ENCODE measurements around the gene C1QL1. TPM values are rescaled to one million over a fixed set of nuclear protein-coding genes. Genes with fewer than 3 reads are reported as not detected.

The C1QL1 gene
- polyA plus RNA-seq, 1 experiment = 1.9 TPM

GRCh38 chr17:44918006-44918405 lies 50.1 kb downstream of the C1QL1 start:
- TF ChIP-seq, protein P1, sequence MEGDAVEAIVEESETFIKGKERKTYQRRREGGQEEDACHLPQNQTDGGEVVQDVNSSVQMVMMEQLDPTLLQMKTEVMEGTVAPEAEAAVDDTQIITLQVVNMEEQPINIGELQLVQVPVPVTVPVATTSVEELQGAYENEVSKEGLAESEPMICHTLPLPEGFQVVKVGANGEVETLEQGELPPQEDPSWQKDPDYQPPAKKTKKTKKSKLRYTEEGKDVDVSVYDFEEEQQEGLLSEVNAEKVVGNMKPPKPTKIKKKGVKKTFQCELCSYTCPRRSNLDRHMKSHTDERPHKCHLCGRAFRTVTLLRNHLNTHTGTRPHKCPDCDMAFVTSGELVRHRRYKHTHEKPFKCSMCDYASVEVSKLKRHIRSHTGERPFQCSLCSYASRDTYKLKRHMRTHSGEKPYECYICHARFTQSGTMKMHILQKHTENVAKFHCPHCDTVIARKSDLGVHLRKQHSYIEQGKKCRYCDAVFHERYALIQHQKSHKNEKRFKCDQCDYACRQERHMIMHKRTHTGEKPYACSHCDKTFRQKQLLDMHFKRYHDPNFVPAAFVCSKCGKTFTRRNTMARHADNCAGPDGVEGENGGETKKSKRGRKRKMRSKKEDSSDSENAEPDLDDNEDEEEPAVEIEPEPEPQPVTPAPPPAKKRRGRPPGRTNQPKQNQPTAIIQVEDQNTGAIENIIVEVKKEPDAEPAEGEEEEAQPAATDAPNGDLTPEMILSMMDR (IDR thresholded peaks at IDR 0.05; ENCODE audit: low read depth, low read length) = no peak
- Histone ChIP-seq H3K9me3 (ENCODE audit: control insufficient read depth, insufficient read depth, low read length) (no peaks in the 10 kb centered on the region; the same call in 1 of the 2 replicates), H3K27me3 (ENCODE audit: control insufficient read depth, insufficient read depth, low read length) (peaks cover 8% of the 10 kb centered on the region), H3K4me3 (ENCODE audit: low read depth, low read length) (no peak overlapping the region), H3K27ac (ENCODE audit: low read depth, low read length) (no peak overlapping the region)
- ChIA-PET CTCF (interaction anchor here (0.9 to 8.7 kb wide), 7 partner anchors 8 to 217 kb away, joined by 3 to 244 read pairs (median 9); partner anchors contain the start of gene ACBD4), POLR2A (interaction anchor here (0.7 kb wide), 1 partner anchor 103 kb away, joined by 3 read pairs; no protein-coding TSS in a partner anchor)
- no peak for DNase-seq (ENCODE audit: low read depth, low spot score)

DNA sequence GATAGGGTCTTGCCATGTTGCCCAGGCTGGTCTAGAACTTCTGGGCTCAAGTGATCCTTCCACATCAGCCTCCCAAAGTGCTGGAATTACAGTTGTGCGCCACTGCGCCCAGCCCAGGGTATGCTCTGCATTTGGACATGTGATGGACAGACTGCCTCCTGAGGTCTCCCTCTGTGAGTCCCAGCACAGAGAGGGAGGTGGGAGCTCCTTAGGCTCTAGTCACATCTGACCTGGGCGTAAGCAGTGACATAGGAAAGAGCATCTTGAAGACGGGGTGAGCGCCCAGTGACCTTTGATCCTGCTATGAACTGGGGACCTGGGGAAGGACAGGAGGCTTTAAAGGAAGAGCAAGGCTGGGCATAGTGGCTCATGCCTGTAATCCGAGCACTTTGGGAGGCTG lies 50.6 kb downstream of the C1QL1 start:
- H3K27me3 ChIP-seq (ENCODE audit: control insufficient read depth, insufficient read depth, low read length) = peaks cover 10% of the 10 kb centered on the region
- POLR2A ChIA-PET = no interaction called here
- H3K27ac ChIP-seq (ENCODE audit: low read depth, low read length) = no peak overlapping the region
- no peak overlapping the region for H3K4me3 ChIP-seq (ENCODE audit: low read depth, low read length)
- H3K9me3 ChIP-seq (ENCODE audit: control insufficient read depth, insufficient read depth, low read length) = no peaks in the 10 kb centered on the region; the same call in 1 of the 2 replicates
- CTCF ChIA-PET = interaction anchor here (1.5 to 8.7 kb wide), 6 partner anchors 8 to 218 kb away, joined by 4 to 244 read pairs (median 10); partner anchors contain the start of gene ACBD4
- no peak for DNase-seq (ENCODE audit: low read depth, low spot score)
- TF ChIP-seq, protein P1 (IDR thresholded peaks at IDR 0.05; ENCODE audit: low read depth, low read length) = no peak

DNA sequence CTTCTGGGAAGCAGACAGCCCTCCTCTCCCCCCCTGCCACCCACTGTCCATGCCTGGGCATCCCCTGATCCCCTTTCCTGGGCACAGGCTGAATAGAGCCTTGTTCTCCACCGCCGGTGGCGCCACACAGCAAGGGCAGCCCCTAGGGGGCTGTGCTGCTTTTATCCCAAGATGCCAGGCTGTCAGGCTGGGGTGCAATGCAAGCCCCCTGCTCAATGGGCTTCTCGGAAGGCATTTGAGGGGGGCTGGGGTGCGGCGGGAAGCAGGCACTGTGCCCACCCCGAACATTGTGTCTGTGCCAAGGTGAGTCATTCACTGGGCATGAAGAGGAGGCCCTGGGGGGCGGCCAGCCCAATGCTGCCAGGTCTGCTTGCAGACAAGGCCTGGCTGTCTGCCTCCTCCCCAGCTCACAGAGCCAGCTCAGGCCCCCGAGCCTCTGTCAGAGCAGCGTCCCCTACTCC lies 51.3 kb downstream of the C1QL1 start:
- ChIA-PET CTCF (interaction anchor here (0.6 to 8.7 kb wide), 5 partner anchors 23 to 218 kb away, joined by 3 to 244 read pairs (median 4); partner anchors contain the start of gene ACBD4), POLR2A (no interaction called here)
- H3K4me3 ChIP-seq (ENCODE audit: low read depth, low read length) = no peak overlapping the region
- no peak for DNase-seq (ENCODE audit: low read depth, low spot score)
- peaks cover 12% of the 10 kb centered on the region for H3K27me3 ChIP-seq (ENCODE audit: control insufficient read depth, insufficient read depth, low read length)
- no peak overlapping the region for H3K27ac ChIP-seq (ENCODE audit: low read depth, low read length)
- TF ChIP-seq, protein P1 (IDR thresholded peaks at IDR 0.05; ENCODE audit: low read depth, low read length) = no peak
- H3K9me3 ChIP-seq (ENCODE audit: control insufficient read depth, insufficient read depth, low read length) = no peaks in the 10 kb centered on the region; the same call in 1 of the 2 replicates

DNA sequence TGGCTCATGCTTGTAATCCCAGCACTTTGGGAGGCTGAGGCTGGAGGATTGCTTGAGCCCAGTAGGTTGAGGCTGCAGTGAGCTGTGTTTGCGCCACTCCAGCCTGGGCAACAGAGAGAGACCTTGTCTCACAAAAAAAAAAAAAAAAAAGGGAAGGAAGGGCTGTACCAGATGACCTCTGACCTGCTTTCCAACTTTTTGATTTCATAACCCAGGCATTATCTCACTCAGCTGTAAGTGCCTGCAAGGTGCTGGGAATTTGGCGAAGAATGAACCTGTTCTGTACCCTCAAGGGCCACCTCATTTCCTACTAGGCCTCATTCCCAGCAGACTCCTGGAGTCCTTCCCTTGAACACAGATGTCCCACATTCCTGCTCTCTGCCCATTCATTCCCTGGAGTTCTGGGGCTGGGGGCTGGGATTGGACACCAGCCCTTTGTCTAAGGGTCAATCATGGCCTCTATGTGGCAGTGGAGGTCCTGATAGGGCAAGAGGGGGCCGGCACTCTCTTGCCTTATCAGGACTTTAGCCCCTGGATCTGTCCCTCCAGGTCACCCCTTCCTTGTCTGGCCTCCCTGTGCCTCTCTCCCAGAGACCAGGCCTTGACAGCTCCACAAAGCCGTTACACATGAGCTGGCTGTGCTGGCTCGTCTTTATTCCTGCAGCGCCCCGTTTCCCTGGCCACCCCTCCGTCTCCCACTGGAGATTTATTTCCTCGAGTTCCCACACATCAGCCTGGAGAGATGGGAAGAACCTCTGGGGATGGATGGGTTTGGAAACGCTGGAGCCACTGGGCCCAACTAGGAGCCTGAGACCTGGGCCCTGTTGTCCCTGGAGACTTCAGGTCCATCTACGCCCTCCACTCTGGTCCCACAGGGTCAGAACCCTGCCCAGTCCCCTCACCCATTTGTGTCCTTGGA lies 52.0 kb downstream of the C1QL1 start:
- H3K4me3 ChIP-seq (ENCODE audit: low read depth, low read length) = no peak overlapping the region
- POLR2A ChIA-PET = no interaction called here
- H3K27me3 ChIP-seq (ENCODE audit: control insufficient read depth, insufficient read depth, low read length) = peaks cover 12% of the 10 kb centered on the region
- CTCF ChIA-PET = interaction anchor here (0.6 to 8.7 kb wide), 4 partner anchors 81 to 219 kb away, joined by 3 to 244 read pairs (median 7); partner anchors contain the start of gene ACBD4
- TF ChIP-seq, protein P1 (IDR thresholded peaks at IDR 0.05; ENCODE audit: low read depth, low read length) = no peak
- no peaks in the 10 kb centered on the region; the same call in 1 of the 2 replicates for H3K9me3 ChIP-seq (ENCODE audit: control insufficient read depth, insufficient read depth, low read length)
- H3K27ac ChIP-seq (ENCODE audit: low read depth, low read length) = no peak overlapping the region
- DNase-seq (ENCODE audit: low read depth, low spot score) = no peak
